ACHN (cell line): ENCODE data around the gene CCDC182.

Source experiments
- DNase-seq: peaks from one replicate; pipeline ENCODE4 v3.0.0-alpha.2; 2015
- in situ Hi-C: cut with HindIII; loops from 2 replicates; pipeline ENCODE4 v1.10.0; 2017; ENCODE audit warnings: low sequenced_read_pairs, low pct_ligation_motif_present, low pct_unique_long_range_greater_than_20kb

CCDC182 gene

DNA sequence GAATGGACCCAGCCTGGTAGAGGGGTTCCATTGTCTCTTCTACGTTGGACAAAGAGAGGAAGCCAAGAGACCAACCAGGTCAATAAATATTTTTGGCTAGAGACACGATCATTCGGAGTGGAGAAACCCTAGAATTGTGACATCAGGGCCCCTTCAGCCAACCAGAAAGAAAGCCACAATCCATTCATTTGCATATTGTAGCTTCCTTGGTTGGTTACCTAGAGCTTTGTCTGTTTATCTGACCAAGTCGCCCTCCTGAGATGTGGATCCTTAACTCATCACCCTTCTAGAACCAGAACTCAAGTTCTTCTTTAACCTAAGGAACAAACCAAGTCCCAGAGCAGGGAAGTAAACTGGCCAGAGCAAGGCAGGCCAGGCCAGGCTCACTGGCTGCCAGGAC is at the start of gene CCDC182:
TSS of gene CCDC182 (minus strand) at position 58 of the 400 bp plus-strand sequence. CDS start at position 31, 27 bp downstream.
- in situ Hi-C loops: no loop called here
- no peak for DNase-seq

DNA sequence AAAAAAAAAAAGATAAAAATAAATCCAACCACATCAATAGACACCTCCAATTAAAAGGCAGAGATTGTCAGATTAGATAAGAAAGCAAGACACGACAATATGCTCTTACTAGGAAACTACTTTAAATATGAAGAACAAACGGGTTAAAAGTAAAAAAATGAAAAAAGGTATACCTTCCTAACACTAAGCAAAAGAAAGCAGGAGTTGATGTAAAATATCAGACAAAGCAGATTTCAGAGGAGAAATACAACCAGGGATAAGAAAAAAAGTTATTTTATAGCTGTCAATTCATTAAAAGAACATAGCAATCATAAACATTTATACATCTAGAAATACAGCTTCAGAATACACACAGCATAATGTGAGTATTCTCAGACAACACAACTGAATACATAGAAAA is 49.7 kb upstream of the CCDC182 start:
- in situ Hi-C loops: no loop called here

GRCh38 chr17:57788725-57789124 is 43.6 kb upstream of the CCDC182 start:
- in situ Hi-C loops: no loop called here
- no peak for DNase-seq

More for the DNA sequence above, 49.7 kb upstream of the CCDC182 start:
- DNase-seq: no peak

DNA sequence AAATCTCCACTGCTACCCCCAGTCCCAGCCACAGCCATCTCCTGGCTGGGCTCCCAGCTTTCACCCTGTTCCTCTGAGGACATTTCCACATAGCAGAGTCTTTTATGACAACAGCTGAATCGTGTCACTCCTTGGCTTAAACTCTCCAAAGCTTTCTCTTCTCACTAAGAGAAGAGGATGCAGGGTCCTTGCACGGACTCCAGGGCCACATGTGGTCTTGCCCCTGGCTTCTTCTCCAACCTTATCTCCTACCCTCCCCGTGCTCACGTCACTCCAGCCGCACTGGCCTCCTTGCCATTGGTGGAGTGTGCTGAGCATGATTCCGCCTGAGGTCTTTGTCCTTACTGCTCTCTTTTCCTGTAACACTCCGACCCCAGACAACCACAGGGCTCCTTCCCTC is 39.9 kb upstream of the CCDC182 start:
- in situ Hi-C loops: no loop called here

DNA sequence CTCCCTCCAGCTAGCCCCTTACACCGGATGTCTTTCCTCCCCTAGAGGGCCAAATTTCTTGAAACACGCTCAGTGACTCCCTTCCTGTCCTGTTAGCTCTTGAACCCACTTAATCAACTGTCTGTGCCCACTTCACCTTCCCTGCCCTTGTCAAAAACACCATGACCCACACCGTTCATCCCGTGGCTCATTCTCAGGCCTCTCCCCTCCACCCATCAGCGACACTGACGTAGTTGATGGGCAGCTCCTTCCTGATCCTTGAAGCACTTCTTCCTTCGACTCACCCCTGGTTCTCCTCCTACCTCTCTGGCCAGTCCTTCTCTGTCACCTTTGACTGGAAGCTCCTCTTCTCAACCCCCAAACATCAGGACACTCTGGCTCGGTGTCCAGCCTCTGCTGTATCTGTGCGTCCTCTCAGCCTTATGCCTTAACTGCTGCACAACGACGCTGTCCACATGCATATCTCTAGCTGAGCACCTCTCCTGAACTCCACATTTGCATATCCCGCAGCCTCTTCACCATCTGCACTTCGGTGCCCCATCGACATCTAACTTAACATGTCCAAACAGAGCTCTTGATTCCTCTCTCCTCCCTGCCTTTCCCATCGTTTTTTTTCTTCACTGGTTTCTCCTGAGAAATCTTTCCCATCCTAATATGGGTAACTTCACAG is 39.3 kb upstream of the CCDC182 start:
- in situ Hi-C loops: no loop called here
- DNase-seq: no peak

More for the DNA sequence above, 39.9 kb upstream of the CCDC182 start:
- no peak for DNase-seq

- in situ Hi-C loops: no loop called here
These were observed 38.2 kb upstream of the CCDC182 start for GRCh38 chr17:57783338-57783742.

GRCh38 chr17:57782647-57783337 is 37.7 kb upstream of the CCDC182 start:
- DNase-seq: no peak
- in situ Hi-C loops: no loop called here

More at GRCh38 chr17:57783338-57783742, 38.2 kb upstream of the CCDC182 start:
- DNase-seq: peak; percentile 69

DNA sequence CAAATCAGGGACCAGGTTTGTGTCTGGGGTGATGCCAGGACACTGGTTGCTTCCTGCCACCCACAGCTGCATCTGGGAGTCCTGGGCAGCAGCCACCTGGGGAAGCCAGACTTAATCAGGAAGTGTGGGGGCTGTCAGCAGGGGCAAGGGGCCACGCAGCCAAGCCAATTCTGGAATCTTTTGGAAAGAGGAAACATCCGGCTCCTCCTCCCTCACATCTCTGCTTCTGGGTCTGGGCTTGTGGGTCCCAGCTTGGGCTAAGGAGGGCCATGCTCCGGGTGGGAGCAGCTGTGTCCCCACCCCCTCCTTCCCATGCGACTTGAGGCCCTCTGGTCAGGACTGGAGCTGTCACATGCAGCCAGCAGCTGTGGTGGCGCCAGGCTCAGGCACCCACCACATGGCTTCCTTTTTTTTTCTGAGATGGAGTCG is 37.0 kb upstream of the CCDC182 start:
- in situ Hi-C loops: no loop called here
- DNase-seq: no peak

DNA sequence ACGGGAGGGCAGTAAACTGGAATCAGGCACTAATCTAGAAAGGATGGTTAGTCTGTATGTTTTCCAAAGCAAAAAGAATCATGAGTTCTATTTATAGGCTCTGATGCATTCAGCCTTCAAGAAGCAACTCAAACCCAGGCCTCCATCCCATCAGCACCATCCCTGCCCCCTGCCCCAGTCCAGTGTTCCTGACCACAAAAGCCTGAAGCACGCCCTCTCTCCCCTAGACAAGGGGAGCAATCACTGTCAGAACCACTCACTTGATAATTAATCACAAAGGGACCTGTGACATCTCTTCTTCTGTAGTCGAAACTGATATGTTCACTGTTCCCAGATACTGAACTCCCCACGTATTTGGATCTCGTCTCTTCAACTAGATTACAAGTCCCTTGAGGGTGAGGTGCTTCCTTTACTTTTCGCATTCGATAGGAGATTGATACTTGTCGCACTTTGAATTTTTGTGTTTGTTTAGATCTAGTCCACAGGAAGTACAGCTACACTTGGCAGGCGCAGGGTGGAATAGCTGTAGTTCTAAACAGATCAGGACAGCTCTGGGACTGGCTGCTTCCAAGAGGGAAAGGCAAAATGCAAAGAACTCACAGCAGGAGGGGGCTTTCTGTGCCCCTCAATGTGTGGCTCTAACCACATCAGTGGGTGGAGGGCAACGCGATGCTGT is 36.4 kb upstream of the CCDC182 start:
- in situ Hi-C loops: no loop called here
- DNase-seq: no peak

DNA sequence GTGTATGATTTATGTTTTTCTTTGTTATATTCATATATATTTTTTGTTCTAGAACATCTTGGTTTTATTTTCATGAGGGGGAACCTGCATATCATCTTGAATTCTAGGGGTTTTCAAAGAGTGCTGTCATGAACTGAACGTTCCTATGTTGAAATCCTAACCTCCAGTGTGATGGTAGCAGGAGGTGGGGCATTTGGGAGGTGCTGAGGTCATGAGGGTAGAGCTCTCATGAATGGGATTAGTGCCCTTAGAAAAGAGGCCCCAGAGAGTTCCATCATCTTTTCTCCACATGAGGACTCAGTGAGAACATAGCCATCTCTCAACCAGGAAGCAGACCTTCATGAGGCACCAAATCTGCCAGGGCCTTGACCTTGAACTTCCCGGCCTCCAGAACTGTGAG is 34.6 kb upstream of the CCDC182 start:
- DNase-seq: no peak
- in situ Hi-C loops: no loop called here

GRCh38 chr17:57778306-57778705 is 33.2 kb upstream of the CCDC182 start:
- in situ Hi-C loops: no loop called here
- DNase-seq: no peak

DNA sequence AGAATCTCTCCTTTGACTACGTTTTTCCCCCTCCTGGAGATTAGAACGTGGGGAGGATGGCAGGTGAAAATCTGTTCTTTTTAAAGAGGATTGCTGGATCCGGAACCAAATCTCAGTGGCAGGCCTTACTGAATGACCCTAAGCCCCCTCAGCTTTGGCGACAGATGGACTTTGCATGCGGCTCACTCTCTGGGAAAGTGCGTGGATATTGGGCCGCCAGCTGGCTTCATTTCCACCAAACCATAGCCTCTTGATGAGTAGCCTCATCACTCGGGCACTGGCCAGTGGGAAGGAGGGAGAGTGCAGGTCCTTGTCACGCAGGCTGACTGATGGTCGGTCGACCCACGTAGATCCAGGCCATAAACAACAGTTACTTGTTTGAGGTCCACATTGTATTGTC is 31.3 kb upstream of the CCDC182 start:
- DNase-seq: no peak
- in situ Hi-C loops: no loop called here

- DNase-seq: no peak
- in situ Hi-C loops: no loop called here
These were observed 29.8 kb upstream of the CCDC182 start for GRCh38 chr17:57774872-57775271.

GRCh38 chr17:57773557-57773956 is 28.5 kb upstream of the CCDC182 start:
- in situ Hi-C loops: no loop called here
- DNase-seq: no peak

GRCh38 chr17:57772774-57773173 is 27.7 kb upstream of the CCDC182 start:
- in situ Hi-C loops: no loop called here
- no peak for DNase-seq

DNA sequence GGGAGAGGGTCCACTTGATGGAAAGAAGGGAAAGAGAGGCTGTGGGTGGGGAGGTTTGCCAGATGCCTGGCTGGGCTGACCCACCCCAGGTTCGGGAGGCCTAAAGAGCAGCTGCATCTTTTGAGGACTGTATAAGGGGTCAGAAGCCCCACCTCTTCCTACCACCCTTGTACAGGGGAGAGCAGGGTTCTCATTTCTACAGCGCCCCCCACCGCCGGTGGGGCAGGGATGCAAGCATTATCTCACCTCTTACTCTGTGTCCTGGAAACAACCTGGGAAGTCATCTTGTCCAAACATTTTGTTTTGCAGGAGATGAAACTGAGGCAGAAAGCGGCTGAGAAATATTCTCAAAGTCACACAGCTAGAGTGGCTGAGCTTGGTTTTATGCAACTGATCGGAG is 22.5 kb upstream of the CCDC182 start:
- in situ Hi-C loops: no loop called here
- no peak for DNase-seq

GRCh38 chr17:57766318-57766943 is 21.3 kb upstream of the CCDC182 start:
- in situ Hi-C loops: no loop called here
- no peak for DNase-seq

- DNase-seq: no peak
- in situ Hi-C loops: no loop called here
These were observed 17.6 kb upstream of the CCDC182 start for GRCh38 chr17:57762452-57763395.
